MV-4-11 (cell line): ENCODE data around the gene VSIG10L2.

Source experiments
- DNase-seq: peaks from one replicate; lab custom pipeline; 2025; lab: John Stamatoyannopoulos, UW

Gene VSIG10L2

DNA sequence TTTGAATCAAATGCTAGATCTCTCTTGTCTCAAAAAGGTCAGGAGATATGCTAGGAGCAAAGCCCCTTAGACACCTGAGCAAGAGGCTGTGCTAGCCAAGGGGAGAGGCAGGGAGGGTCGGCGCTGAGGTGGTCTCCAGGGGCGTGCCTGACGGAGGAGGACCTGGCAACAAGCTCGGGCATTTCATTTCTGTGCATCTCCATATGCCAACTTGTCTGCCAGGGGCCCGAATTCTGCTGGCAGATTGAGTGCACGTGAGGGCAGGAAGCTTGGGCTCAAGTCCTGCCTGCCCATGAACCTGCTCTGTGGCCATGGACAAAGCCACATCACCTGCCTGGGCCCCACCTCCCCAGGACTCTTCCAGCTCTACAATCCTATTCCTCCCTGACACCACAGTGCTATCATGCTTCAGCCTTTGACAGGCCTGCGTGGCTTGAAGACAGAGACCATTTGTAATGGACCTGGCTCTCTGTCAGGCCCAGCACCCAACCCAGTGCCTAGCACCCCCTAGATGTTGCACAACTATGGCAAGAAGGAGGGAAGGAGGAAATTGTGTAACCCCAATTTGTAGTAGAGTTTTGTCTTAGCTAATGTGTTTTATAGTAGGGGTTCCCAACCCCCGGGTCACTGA, 16.3 kb upstream of the VSIG10L2 start:
- peak; percentile 53 for DNase-seq

DNA sequence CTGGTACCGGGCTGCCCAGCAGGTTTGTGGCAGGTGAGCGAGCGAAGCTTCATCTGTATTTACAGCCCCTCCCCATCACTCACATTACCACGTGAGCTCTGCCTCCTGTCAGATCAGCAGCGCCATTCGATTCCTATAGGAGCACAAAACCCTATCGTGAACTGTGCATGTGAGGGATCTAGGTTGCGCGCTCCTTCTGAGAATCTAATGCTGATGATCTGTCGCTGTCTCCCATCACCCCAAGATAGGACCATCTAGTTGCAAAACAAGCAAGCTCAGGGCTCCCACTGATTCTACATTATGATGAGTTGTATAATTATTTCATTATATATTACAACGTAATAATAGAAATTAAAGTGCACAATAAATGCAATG, 15.8 kb upstream of the VSIG10L2 start:
- DNase-seq = no peak

DNA sequence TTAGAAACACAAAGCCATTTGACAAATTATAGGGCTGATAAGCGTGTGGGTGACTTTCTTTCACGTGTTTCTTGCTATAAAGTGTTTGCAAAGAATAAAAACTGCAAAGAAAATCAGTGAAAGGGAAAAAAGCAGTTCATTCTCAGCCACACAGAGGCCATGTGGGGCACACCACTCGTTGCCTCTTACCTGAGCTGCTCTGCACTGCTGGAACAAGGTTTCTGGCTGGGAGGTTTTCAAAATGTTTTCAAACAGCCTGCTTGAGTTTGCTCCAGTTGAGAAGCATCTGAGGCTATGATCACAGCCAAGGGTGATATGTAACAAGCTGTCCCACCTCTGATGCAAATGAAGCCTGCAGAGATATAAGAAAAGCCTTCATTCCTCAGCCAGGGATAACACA, 14.7 kb upstream of the VSIG10L2 start:
- no peak for DNase-seq

DNA sequence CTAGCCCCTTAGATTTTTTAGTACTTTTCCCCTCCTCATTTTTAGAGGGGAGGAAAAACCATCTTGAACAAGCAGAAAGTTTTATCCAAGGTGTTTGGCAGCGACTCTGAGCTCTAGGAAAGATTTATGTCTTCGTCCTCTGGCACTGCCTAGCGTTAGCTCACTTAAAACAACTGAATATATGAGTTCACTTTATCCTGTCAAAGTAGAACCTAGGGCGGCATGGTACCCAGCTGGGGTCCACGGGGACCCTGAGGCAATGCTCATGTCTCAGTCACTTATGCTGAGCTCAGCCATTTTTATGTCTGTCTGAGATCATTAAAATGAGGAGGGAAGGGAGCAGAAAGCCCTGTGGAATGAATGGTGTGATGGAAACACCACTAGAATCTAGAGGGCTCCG, 14.2 kb upstream of the VSIG10L2 start:
- no peak for DNase-seq

DNA sequence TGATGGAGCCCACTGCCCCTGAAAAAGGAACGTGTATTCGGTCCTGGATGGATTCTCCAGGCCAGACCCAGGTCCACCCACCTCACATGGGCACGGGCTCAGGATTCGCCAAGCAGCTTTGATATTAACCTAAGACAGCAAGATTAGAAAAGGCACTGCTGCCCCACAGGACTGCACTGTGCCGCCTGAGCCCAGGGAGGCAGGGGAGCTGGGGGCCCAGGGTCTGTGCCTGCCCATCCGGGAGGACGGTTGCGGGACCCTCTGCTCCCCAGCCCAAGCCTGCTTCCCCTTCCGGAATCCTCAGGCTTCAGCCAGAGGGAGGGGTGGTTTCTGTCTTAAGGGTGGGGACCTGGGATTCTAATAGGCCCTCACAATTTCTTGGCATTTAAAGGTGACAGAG, 13.5 kb upstream of the VSIG10L2 start:
- no peak for DNase-seq

DNA sequence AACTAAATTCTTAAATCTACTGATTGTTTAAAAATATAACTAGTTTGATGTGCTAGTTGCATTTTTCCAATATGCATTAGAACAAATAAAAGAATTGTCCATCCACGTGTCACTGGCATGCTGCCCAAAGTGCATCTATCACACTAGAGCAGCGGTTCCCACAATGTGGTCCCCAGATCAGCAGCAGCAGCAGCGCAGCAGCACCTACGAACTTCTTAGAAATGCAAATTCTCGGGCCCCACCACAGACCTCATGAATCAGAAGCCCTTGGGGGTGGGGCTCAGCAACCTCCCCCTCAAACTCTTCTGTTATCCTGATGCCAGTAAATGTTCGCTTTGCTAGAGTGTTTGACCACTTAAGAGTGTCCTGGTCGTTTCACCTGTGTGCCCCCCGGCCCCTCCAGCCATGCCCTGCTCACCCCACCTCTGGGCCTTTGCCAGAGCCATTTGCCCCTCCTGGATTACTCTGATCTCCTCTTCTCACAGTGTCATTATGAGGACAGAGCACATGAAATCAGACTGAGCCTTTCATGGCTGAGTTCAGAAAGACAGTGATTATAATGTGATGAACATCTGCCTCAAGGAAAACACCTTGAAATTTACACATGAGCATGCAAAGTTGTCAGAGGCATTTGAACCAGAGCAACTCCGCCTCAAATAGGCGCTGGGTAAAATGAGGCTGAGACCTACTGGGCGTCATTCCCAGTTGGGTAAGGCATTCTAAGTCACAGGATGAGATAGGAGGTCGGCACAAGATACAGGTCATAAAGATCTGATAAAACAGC, 12.6 kb upstream of the VSIG10L2 start:
- DNase-seq = no peak

DNA sequence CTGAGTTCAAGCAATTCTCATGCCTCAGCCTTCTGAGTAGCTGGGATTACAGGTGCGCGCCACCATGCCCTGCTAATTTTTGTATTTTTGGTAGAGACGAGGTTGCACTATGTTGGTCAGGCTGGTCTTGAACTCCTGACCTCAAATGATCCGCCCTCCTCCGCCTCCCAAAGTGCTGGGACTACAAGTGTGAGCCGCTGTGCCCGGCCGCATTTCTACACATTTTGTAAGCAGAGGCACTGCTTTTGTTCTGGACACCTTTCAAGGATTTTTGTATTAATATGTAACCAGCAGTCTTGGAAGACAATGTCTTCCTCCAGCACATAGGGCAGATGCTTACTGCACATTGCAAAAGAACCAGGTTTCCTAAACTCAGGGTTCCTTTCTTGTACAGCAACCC, 11.4 kb upstream of the VSIG10L2 start:
- no peak for DNase-seq

DNA sequence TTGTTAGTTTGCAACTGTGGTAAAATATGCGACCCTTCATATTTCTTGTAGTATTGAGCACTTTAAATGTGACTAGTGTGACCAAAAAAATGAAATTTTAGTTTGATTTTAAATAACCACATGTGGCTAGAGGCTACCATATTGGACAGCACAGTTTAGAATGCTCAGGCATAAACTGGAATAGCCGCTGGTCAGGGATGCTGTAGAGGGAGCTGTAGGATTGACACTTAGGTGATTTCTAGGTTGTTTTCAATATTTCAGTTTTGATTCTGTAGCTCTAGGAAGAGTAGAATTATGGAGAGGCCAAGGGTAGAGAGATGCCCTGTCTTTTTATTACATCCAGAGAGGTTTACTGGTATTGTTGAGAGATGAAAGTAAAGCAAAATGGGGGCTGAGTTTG, 10.8 kb upstream of the VSIG10L2 start:
- DNase-seq = no peak

DNA sequence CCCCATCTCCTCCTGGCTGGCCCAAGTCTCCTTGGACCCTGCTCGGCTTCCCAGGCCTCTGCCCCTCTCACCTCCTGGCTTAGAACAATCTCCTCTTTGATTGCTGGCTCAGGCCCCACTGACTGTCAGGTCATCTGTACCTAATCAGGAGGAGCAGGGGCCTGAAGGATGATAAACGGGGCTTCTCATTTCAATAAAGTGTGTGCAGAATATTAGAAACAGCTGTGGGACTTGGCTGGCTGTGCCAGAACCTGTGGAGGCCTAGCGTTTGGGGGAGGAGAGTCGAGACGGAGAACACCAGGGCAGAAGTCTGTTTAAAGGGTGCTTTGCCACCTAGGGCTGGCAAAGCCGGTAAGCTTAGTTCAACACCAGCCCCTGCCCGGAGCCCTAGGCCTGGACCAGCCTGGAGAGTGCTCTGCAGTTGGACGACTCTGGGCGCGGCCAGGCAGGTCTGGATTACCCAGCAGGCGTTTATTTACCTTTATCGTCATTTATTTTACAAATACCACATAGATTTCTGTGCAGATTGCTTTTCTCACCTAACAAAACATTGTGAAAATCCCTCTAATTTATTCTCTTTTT, 10.1 kb upstream of the VSIG10L2 start:
- no peak for DNase-seq

DNA sequence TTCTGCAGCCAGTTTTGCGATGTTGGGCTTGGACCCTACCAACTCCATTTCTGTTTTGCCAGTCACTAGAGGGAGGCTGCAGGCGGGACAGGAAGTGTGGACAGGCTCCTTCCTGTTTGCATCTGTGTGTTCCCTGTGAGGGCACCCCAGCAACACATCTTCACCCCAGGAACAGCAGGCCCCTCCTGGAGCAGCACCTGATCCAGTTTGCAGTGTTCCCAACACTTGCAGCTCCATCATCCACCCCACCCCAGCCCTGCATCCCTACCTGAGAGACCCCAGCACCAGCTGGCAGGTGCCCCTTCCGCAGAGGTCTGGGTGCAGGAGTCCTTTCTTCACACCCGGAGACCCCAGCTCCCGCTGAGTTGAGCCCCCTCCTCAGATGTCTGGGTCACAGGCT, 7.4 kb upstream of the VSIG10L2 start:
- DNase-seq = no peak

DNA sequence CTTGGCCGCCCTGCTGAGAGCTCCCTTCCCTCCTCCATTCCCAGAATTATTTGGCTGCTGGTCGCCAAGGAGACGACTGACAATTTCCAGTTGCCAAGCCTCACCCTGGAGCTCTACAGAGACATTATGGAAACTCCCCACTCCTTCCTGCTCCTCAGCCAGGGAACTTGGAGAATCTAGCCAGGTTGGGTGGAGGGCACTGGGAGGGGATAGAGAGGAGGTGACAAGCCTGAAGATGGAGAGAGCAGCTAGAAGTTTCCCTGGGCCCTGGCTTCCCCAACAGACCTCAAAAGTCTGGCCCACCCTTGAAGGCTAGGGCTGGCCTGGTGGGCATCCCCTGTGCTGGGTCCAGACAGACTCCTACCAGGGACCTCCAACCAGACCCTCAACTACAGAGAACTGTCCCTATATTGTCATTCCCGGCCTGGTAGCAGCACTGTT, 6.7 kb upstream of the VSIG10L2 start:
- DNase-seq = no peak

DNA sequence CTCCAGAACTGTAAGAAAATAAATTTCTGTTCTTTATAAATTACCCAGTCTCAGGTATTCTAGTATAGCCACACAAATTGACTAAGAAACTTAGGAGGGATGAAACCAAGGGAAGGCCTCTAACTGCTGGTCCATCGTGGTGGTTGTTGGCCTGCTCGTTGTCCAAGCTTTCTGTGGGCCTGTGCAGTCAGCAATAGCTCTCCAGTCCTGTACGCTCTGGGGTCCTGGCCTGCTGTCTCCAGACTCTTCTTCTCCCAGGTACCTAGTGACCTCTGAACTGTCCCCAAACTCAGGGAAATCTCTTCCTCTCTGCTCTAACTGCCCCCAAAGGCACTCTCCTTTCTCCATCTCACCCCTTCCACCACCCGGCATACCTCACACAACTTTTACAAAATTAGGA, 5.7 kb upstream of the VSIG10L2 start:
- DNase-seq = no peak

DNA sequence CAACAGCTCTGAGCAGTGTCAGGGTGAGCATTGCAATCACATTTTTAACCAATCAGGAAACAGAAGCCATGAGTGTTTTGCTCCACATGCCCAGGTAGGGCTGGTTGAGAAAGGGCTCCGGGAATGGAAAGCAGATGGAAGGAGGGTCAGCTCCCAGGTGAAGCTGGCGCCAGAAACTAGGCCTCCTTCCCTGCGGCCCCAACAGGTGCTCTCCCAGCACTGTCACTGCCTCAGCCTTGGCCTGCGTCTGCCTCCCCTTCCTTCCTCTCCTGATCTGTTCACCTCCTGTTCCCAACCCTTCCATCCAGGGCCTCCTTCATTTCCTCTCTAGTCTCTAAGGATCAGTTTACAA, 4.6 kb upstream of the VSIG10L2 start:
- no peak for DNase-seq

DNA sequence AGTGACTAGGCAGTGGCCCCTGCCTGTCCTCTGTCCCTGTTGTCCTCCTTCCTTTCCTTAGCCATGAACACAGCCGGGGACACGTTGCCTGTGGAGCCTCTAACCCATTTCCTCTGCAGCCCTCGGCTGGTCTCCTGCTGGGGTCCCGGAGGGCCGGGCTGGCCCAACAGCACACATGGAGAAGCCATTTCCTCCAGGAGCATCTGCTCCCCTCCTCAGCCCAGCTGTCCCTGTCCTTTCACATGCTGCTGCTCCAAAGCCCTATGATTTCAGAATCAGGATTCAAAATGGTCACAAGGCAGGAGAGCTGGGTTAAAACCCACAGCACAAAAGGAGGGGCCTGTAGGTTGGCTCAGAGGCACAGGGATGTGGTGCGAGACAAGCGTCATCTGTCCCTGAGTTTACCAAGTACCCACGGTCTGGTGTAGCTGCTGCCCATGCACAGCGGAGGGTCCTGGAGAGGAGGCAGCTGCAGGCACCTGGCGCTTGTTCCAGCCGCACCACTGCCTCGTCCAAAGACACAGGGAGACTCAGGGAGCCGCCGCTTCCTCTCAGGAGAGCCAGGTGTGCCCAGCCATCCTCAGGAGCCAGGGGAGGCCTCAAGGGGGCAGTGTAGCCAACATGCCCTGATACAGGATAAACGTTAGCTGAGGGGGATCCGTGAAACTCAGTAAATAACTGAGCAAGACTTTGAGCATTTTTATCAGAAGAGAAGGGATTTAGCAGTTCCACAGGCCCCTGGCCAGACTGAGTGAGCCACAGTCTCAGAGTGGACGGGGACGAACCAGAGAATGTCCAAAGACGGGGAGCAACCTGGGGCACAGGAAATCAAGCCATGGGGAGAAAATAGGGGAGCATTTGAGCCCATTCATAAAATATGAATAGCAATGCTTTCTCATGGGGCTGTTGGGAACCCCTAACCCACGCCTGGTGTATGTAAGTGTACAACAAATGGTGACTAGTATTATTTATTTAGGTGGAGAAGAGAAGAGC, 3.9 kb upstream of the VSIG10L2 start:
- DNase-seq = no peak

DNA sequence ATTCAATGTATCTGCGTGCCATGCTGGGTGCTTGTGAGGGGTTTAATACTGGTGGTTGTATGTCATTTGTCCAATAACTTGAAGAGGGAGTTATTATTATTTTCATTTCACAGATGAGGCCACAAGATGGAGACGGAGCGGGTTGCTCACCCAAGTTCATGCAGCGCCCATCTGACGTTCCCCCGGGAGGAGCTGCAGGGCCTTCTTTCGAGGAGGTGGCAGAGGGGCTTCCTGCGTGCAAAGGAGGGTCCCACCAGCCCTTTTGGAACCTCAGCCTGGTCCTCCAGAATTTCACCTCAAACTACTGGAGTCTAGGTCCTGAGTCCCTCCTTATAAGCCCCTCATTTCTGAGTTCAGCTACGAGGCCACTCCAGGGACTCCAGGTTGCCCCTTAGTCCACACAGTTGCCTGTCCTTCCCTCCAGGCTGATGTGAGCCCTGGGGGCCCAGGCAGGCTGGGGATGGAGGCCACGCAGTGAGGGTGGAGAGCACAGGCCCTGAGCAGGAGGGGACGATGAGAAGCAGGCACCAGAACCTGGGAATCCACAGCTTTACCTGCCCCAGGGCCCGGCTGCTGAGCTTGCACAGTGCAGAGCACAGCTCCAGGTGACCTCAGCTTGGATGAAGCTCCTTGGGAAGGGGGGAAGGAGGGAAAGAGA, 2.9 kb upstream of the VSIG10L2 start:
- DNase-seq = no peak

DNA sequence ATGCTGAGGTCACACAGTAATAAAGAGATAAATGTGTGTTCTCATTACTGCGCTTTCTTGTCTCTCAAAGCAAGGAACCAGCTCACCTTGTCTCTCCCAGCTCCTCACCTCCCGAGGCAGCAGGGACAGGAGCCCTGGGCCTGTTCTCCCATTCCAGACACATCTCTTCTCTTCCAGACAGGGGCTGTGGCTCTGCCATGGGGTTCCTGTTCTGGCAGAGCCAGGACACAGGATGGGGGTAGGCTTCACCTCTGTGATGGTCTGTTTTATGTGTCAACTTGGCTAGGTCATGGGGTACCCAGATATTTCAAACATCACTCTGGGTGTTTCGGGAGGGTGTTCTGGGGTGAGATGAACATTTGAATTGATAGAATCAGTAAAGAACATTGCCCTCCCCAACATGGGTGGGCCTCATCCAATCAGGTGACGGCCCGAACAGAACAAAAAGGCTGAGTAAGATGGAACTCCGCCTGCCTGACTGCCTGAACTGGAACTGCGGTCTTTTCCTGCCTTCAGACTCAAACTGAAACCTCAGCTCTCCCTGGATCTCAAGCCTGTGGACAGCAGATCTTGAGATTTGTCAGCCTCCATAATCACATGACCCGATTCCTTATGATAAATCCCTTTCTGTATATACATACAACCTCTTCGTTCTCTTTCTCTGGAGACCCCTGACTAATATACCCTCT, 2.0 kb upstream of the VSIG10L2 start:
- DNase-seq = no peak

DNA sequence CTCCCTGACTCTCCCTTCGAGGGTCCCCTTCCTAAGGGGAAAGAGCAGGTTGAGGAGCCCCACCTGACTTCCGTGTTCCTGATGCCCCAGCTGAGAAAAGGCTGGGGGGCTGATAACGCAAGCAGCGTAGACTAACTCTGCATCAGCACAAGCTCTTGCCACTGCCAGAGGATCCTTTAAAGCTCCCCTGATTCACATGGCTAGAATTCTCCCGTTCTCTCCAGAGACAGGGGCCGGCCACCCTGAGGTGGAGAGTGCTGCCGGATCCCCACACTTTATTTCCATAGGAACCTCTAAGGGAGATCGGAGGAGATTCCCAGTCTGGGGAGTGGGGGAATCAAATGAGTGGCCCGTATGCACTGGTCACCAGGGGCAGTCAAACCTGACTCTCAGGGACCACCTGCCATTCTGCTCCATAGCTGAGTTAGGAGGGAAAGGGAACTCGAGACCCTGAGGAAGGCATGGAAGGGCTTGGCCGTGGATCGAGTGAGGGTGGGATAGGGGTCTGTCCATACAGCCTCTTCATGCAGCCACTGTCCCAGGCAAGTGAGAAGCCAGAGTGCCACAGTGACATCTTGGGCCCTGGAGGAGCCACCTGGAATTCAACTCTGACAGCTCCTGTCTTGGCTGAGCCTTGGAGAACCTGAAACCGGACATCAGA, 1.4 kb upstream of the VSIG10L2 start:
- DNase-seq = no peak

DNA sequence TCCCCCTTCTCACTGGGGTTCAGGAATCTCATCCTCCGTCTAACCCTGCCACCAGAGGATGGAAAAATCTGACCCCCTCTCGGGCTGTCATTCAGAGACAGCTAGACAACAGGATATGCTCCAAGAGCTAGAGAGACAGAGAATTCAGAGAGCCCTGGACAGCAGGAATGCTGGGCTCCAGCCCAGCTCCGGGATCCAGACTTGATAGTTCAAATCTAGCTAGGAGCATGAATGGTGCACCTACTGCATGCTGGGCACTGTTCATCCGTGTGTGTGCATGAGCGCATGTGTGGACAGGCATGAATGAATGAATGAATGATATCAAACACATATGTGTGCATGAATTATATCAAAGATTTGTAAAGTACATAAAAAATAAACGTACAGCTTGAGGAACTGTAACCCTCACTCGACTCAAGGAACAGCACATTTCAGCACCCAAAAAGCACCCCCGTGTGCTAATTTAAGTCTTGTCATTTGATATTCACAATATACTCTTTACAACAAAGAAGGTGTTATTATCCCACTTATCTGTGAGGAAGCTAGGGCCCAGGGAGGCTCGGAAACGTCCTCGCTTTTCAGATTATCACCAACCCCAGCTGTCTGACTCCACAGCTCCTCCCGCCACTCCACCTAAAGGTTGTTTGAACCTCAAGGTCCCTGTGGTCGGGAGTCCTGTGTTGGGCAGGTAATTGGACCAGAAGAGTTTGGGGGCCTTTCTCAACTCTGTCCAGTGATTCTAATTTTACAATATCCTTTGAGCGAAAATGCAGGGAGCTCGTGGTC, 640 bp upstream of the VSIG10L2 start:
- no peak for DNase-seq

DNA sequence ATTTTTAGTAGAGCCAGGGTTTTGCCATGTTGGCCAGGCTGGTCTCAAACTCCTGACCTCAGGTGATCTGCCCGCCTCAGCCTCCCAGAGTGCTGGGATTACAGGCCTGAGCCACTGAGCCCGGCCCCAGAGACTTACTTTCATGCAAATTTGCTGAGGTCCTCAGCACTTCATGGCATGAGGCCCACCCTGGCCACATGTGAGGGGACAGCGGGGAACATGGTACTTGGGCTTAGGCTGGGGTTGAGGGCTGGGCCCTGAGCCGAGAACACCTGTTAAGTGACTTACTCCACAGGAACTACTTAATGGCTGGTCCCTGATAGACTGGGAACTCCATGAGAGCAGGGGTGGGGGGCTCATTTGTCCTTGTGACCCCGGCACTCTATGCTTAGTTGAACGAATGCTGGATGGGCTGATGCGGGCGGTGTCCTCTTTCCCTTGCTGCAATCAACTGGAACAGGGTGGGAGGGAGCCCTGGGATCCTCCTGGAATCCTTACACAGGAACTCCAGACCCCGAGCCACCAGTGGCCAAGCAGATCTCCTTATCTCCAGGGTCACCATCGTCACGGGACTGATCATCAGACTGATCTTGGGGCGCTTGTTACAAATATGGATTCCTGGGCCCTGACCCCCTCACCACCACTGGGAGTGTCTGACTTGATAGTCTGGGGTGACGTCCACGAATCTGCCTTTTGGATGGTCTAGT, 1.0 kb downstream of the VSIG10L2 start:
- no peak for DNase-seq
